ENCODE data around the gene CEP20.

GRCh38 chr16:15928261-15929104 is 40.1 kb upstream of the CEP20 start:
- TF ChIP-seq EZH2 (IDR thresholded peaks at IDR 0.05; ENCODE audit: borderline replicate concordance) (no peak), CTCF (IDR thresholded peaks at IDR 0.05; ENCODE audit: poor library complexity) (no peak)
